OCI-LY7 (cell line): ENCODE measurements around the gene COCH. TPM values are rescaled to one million over a fixed set of nuclear protein-coding genes. Genes with fewer than 3 reads are reported as not detected.
A peak's percentile ranks its signal among the peaks of the same experiment; 100 is the strongest.

Experiments
- BruUV-seq: library from RNA; stranded (reverse); fragments of 400-500 nt; replicated peaks from 2 replicates; lab custom pipeline; 2021; lab: Mats Ljungman, UMichigan
- CTCF ChIA-PET: fragments of 300-600 bp; sonication (Branson Sonifier 250); formaldehyde crosslinking; loops from one replicate; lab custom pipeline; 2022; ENCODE audit warnings: antibody characterized with exemption; ENCODE audit not compliant: unreplicated experiment; lab: Charles Lee
- POLR2A ChIA-PET: fragments of 300-600 bp; sonication (Branson Sonifier 250); formaldehyde crosslinking; loops from one replicate; lab custom pipeline; 2022; ENCODE audit warnings: antibody characterized with exemption; lab: Charles Lee
- DNase-seq: peaks from one replicate; pipeline ENCODE4 v3.0.0-alpha.2; 2015; ENCODE audit warnings: low spot score
- H2AFZ ChIP-seq: fragments of 200-600 bp; sonication (generic), shearing (Covaris generic); 2 replicates; pipeline ENCODE4 v1.6.1; 2014; ENCODE audit warnings: mild to moderate bottlenecking, antibody characterized with exemption, low read length, moderate library complexity
- H3K27ac ChIP-seq: fragments of 200-600 bp; sonication (generic); 2 replicates; pipeline ENCODE4 v1.5.1; 2014; ENCODE audit warnings: mixed run types, low read depth, mild to moderate bottlenecking, moderate library complexity, low read length, inconsistent platforms; ENCODE audit not compliant: poor library complexity, severe bottlenecking
- H3K36me3 ChIP-seq: fragments of 200-600 bp; sonication (generic); 2 replicates; pipeline ENCODE4 v1.6.1; 2014; ENCODE audit warnings: mild to moderate bottlenecking, antibody characterized with exemption, low read length, moderate library complexity, mixed read lengths; ENCODE audit not compliant: insufficient read depth
- H3K4me1 ChIP-seq: fragments of 200-600 bp; sonication (generic); 2 replicates; pipeline ENCODE4 v1.5.1; 2014; ENCODE audit warnings: mild to moderate bottlenecking, low read length; ENCODE audit not compliant: insufficient read depth, poor library complexity, severe bottlenecking
- H3K4me2 ChIP-seq: fragments of 200-600 bp; sonication (generic); 2 replicates; pipeline ENCODE4 v1.6.1; 2014; ENCODE audit warnings: mild to moderate bottlenecking, low read length
- H3K4me3 ChIP-seq: fragments of 200-600 bp; sonication (generic); 2 replicates; pipeline ENCODE4 v1.5.1; 2014; ENCODE audit warnings: mild to moderate bottlenecking, low read depth, low read length; ENCODE audit not compliant: poor library complexity, severe bottlenecking
- H3K79me2 ChIP-seq: fragments of 200-600 bp; sonication (generic); 2 replicates; pipeline ENCODE4 v1.6.1; 2016; ENCODE audit warnings: low read depth, mild to moderate bottlenecking, low read length, moderate library complexity, mixed read lengths; ENCODE audit not compliant: insufficient read depth
- H3K9me2 ChIP-seq: fragments of 200-600 bp; sonication (generic); 2 replicates; pipeline ENCODE4 v1.6.1; 2016; ENCODE audit warnings: mild to moderate bottlenecking, low read length, mixed read lengths; ENCODE audit not compliant: insufficient read depth
- H3K9me3 ChIP-seq: fragments of 200-600 bp; sonication (generic); 2 replicates; pipeline ENCODE4 v1.6.1; 2014; ENCODE audit warnings: mild to moderate bottlenecking, mixed run types, low read length, mixed read lengths
- H4K20me1 ChIP-seq: fragments of 200-600 bp; sonication (generic); 2 replicates; pipeline ENCODE4 v1.6.1; 2014; ENCODE audit warnings: mild to moderate bottlenecking, antibody characterized with exemption, low read length, moderate library complexity, mixed read lengths; ENCODE audit not compliant: insufficient read depth
- CTCF ChIP-seq: fragments of 200-600 bp; sonication (generic); conservative IDR thresholded peaks from 2 replicates; pipeline ENCODE4 v1.5.1; 2014; ENCODE audit warnings: mild to moderate bottlenecking, antibody characterized with exemption, low read length, moderate library complexity, mixed read lengths
- EZH2phosphoT487 ChIP-seq: fragments of 200-600 bp; sonication (generic); IDR thresholded peaks from 2 replicates; pipeline ENCODE4 v1.6.1; 2018; ENCODE audit warnings: low read depth, borderline replicate concordance, mild to moderate bottlenecking, mixed run types, antibody characterized with exemption, low read length, moderate library complexity, mixed read lengths
- intact Hi-C: fragments of 100-400 bp; cut with micrococcal nuclease; formaldehyde crosslinking; loops from one replicate; pipeline ENCODE4 v1.10.0; 2022; ENCODE audit not compliant: unreplicated experiment
- total RNA-seq, 2 experiments: library from RNA; depleted of rRNA in 1 of 2; stranded (reverse); fragments of >200 nt in 1 of 2; shearing (Covaris generic) in 1 of 2; gene quantifications; 2 replicates each; pipeline ENCODE4 v1.2.3, GENCODE V29; 2014 to 2022

COCH gene
- total RNA-seq, 2 experiments from 2014 or later, result 18.7 to 19.8 TPM

- intact Hi-C loops, result loop anchor here (10.0 kb wide), 1 partner anchor 252 kb away; no protein-coding TSS in a partner anchor
- Histone ChIP-seq H3K36me3 (peaks cover 89% of the 10 kb centered on the region), H3K79me2 (no peaks in the 10 kb centered on the region), H3K27ac (no peak overlapping the region), H3K4me1 (no peaks in the 10 kb centered on the region), H3K4me2 (no peak overlapping the region), H3K9me2 (no peaks in the 10 kb centered on the region), H3K4me3 (no peak overlapping the region), H3K9me3 (no peaks in the 10 kb centered on the region), H2AFZ (no peak overlapping the region), H4K20me1 (no peaks in the 10 kb centered on the region)
- ChIA-PET POLR2A (interaction anchor here (0.6 kb wide), 1 partner anchor 23 kb away, joined by 3 read pairs; no protein-coding TSS in a partner anchor), CTCF (no interaction called here)
- BruUV-seq, result no TSS peak
- TF ChIP-seq EZH2phosphoT487 (no peak), CTCF (peak; percentile 78)
- DNase-seq, result peak; percentile 36
Measured at GRCh38 chr14:30906752-30907658, 32.6 kb downstream of the COCH start.

GRCh38 chr14:30907659-30908057 is 33.3 kb downstream of the COCH start:
- POLR2A ChIA-PET, result interaction anchor here (0.6 to 0.7 kb wide), 2 partner anchors 22 to 52 kb away, joined by 3 read pairs; no protein-coding TSS in a partner anchor
- no peak overlapping the region for H2AFZ ChIP-seq
- H3K79me2 ChIP-seq, result no peaks in the 10 kb centered on the region
- H3K9me3 ChIP-seq, result no peaks in the 10 kb centered on the region
- no peak overlapping the region for H3K4me3 ChIP-seq
- no peaks in the 10 kb centered on the region for H3K9me2 ChIP-seq
- no TSS peak for BruUV-seq
- DNase-seq, result no peak
- H3K27ac ChIP-seq, result no peak overlapping the region
- H3K4me2 ChIP-seq, result no peak overlapping the region
- CTCF ChIA-PET, result no interaction called here
- peaks cover 83% of the 10 kb centered on the region for H3K36me3 ChIP-seq
- H3K4me1 ChIP-seq, result no peaks in the 10 kb centered on the region
- TF ChIP-seq EZH2phosphoT487 (no peak), CTCF (no peak)
- intact Hi-C loops, result loop anchor here (10.0 kb wide), 1 partner anchor 253 kb away; no protein-coding TSS in a partner anchor
- H4K20me1 ChIP-seq, result no peaks in the 10 kb centered on the region
